Glutamatergic neuron (in vitro differentiated cells): ENCODE measurements around the gene MED9. TPM values are rescaled to one million over a fixed set of nuclear protein-coding genes. Genes with fewer than 3 reads are reported as not detected.
A peak's percentile ranks its signal among the peaks of the same experiment; 100 is the strongest.

Experiments
- DNase-seq: peaks from one replicate; pipeline ENCODE4 v3.0.0; 2022
- H3K27ac Mint-ChIP-seq: one replicate; pipeline ENCODE4 v1.8.0; 2020; ENCODE audit warnings: mild to moderate bottlenecking, mixed read lengths, inconsistent platforms; ENCODE audit not compliant: unreplicated experiment
- H3K27me3 Mint-ChIP-seq: one replicate; pipeline ENCODE4 v1.8.0; 2020; ENCODE audit warnings: mild to moderate bottlenecking, moderate library complexity, mixed read lengths, inconsistent platforms; ENCODE audit not compliant: unreplicated experiment
- H3K36me3 Mint-ChIP-seq: one replicate; pipeline ENCODE4 v1.8.0; 2020; ENCODE audit warnings: mild to moderate bottlenecking, mixed read lengths, inconsistent platforms; ENCODE audit not compliant: unreplicated experiment
- H3K4me1 Mint-ChIP-seq: one replicate; pipeline ENCODE4 v1.8.0; 2020; ENCODE audit warnings: mild to moderate bottlenecking, low read depth, mixed read lengths, inconsistent platforms; ENCODE audit not compliant: unreplicated experiment
- H3K4me3 Mint-ChIP-seq: one replicate; pipeline ENCODE4 v1.8.0; 2020; ENCODE audit warnings: mild to moderate bottlenecking, mixed read lengths, inconsistent platforms; ENCODE audit not compliant: unreplicated experiment
- H3K9me3 Mint-ChIP-seq: one replicate; pipeline ENCODE4 v1.8.0; 2020; ENCODE audit warnings: mild to moderate bottlenecking, moderate library complexity, mixed read lengths, inconsistent platforms; ENCODE audit not compliant: unreplicated experiment
- total RNA-seq: library from RNA; stranded (reverse); fragmentation: NEBNext Ultra II Directional; extraction: Animal tissue kit (Norgen Biotek cat#: 25700); gene quantifications from one replicate; pipeline ENCODE4 v1.2.1, GENCODE V29; 2021; ENCODE audit not compliant: unreplicated experiment
- TF ChIP-seq, protein P1 (sequence below): fragments of 200-600 bp; sonication (generic); IDR thresholded peaks from one replicate; pipeline ENCODE4 v1.5.0; 2021; ENCODE audit not compliant: partially characterized antibody, unreplicated experiment

Gene MED9
- total RNA-seq, 1 donor from 2014 or later = 23.2 TPM

DNA sequence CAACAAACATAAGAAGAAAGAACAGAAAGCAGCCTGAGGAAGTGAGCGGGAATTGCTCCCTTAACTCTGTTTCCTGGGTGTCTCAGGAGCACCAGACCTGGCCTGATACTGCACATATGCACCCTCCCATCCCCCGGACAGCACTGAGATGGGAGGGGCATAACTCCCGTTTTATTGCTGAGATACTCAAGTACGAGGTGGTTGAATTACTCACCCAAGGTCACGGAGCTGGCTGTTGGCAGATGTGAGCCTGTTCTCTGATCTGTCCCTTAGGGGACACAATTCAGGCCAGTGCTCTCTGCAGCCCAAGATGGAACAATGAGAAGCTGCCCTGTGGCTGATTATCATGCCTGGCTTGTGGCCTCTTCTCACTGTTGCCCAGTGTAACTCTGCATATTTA is 9.1 kb upstream of the MED9 start:
- TF ChIP-seq, protein P1, sequence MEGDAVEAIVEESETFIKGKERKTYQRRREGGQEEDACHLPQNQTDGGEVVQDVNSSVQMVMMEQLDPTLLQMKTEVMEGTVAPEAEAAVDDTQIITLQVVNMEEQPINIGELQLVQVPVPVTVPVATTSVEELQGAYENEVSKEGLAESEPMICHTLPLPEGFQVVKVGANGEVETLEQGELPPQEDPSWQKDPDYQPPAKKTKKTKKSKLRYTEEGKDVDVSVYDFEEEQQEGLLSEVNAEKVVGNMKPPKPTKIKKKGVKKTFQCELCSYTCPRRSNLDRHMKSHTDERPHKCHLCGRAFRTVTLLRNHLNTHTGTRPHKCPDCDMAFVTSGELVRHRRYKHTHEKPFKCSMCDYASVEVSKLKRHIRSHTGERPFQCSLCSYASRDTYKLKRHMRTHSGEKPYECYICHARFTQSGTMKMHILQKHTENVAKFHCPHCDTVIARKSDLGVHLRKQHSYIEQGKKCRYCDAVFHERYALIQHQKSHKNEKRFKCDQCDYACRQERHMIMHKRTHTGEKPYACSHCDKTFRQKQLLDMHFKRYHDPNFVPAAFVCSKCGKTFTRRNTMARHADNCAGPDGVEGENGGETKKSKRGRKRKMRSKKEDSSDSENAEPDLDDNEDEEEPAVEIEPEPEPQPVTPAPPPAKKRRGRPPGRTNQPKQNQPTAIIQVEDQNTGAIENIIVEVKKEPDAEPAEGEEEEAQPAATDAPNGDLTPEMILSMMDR = no peak
- H3K27me3 Mint-ChIP-seq = peaks cover 4% of the 10 kb centered on the region
- DNase-seq = peak; percentile 37
- H3K4me3 Mint-ChIP-seq = no peak overlapping the region
- H3K36me3 Mint-ChIP-seq = no peaks in the 10 kb centered on the region
- peak overlapping the region; percentile 75 for H3K27ac Mint-ChIP-seq
- H3K4me1 Mint-ChIP-seq = peaks cover 29% of the 10 kb centered on the region
- H3K9me3 Mint-ChIP-seq = peaks cover 6% of the 10 kb centered on the region

DNA sequence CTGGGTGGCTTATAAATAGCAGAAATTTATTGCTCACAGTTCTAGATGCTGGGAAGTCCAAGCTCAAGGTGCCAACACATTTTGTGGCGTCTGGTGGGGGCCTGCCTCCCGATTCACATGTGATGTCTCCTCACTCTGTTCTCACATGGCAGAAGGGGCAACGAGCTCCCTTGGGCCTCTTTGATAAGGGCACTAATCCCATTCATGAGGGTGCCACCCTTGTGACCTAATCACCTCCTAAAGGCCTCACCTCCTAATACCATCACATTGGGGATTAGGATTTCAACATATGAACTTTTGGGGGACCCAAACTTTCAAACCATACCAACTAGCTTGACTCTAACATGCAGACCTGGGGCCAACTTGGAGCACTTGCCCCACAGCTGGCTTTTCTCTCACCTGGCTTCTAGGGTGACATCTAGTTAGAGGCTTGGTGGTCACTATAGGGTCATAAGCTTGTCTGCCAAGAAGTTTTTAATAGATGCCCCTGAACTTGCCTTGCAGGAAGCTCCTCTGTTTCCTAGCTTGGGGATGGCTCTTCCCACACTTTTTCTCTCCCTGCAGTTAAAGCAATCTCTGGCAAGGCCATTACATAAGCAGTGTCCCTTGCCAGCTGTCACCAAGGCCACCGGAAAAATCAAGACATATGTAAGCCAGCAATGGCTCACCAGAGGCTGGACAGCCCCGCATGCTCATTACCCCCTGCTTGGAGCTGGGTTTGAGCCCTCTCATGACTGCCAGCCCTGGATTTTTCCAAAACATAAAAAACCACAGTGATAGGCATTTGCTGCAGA is 8.4 kb upstream of the MED9 start:
- Mint-ChIP-seq H3K27me3 (peaks cover 4% of the 10 kb centered on the region), H3K4me1 (peaks cover 29% of the 10 kb centered on the region), H3K4me3 (peak overlapping the region; percentile 39), H3K27ac (peak overlapping the region; percentile 75), H3K36me3 (no peaks in the 10 kb centered on the region), H3K9me3 (peaks cover 6% of the 10 kb centered on the region)
- TF ChIP-seq, protein P1 = no peak
- DNase-seq = no peak

DNA sequence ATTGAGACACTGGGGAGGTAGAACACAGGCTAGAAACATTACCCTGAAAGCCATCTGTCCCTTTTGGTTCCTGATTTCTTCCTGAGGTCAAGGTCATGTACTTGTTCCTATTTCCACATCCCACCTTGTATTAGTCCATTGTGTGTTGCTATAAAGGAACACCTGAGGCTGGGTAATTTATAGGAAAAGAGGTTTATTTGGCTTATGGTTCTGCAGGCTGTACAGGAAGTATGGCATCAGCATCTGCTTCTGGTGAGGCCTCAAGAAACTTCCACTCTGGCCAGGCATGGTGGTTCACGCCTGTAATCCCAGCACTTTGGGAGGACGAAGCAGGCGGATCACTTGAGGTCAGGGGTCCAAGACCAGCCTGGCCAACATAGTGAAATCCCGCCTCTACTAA is 7.4 kb upstream of the MED9 start:
- Mint-ChIP-seq H3K4me1 (peaks cover 29% of the 10 kb centered on the region), H3K27ac (no peak overlapping the region), H3K27me3 (peaks cover 2% of the 10 kb centered on the region), H3K4me3 (no peak overlapping the region), H3K9me3 (peaks cover 6% of the 10 kb centered on the region), H3K36me3 (no peaks in the 10 kb centered on the region)
- no peak for DNase-seq
- TF ChIP-seq, protein P1 = no peak

DNA sequence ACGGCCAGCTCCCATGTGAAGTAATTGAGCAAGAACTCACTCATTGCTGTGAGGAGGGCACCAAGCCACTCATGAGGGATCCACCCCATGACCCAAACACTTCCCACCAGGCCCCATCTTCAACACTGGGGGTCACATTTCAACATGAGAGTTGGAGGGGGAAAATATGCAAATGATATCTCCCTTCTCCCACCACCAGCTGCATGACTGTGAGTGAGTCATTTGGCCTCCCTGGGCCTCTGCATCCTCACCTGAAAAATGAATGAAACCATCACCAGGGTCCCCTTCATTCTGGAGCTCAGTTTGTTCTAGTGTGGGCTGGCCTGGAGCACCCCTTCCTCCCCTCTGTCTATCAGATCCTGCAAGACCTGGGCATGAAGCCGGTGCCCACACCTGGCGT is 6.8 kb upstream of the MED9 start:
- peaks cover 29% of the 10 kb centered on the region for H3K4me1 Mint-ChIP-seq
- DNase-seq = no peak
- H3K4me3 Mint-ChIP-seq = no peak overlapping the region
- H3K36me3 Mint-ChIP-seq = no peaks in the 10 kb centered on the region
- peaks cover 2% of the 10 kb centered on the region for H3K27me3 Mint-ChIP-seq
- H3K9me3 Mint-ChIP-seq = peaks cover 6% of the 10 kb centered on the region
- TF ChIP-seq, protein P1 = no peak
- no peak overlapping the region for H3K27ac Mint-ChIP-seq

DNA sequence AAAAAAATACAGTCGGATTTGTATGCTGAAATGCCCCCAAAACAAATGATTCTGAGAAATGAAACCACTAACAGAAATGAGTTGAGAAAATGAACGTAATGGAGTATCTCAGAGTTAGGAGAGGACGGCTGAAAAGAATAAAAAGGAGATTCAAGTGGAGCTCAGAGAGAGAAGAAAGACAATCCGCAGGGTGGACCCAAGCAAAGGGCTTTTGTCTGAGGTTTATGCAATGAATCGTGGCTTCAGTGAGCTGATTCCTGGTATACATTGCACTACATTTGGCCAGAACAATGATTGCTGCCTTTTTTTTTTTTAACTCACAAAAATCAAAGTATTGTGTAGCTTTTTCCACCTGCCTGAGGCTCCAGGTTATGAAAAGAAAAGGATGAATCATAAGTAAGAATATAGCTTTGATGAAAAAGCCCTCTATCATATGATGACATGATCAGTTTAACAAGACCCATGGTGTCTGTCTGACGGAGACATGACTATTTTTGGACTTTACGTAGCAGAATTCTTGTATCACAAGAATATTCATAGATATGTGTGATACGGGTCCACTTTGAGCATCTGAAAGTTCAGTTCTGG is 4.4 kb upstream of the MED9 start:
- Mint-ChIP-seq H3K27me3 (peaks cover 5% of the 10 kb centered on the region), H3K9me3 (peaks cover 9% of the 10 kb centered on the region), H3K4me1 (peaks cover 24% of the 10 kb centered on the region), H3K4me3 (no peak overlapping the region), H3K36me3 (no peaks in the 10 kb centered on the region), H3K27ac (peak overlapping the region; percentile 73)
- no peak for DNase-seq
- TF ChIP-seq, protein P1 = no peak
